HG03066 (cell line): Measurements from ENCODE around the gene MCF2L.

Source experiments
- ATAC-seq: cut with Tn5 transposase; IDR thresholded peaks from one replicate; pipeline ENCODE4 v1.9.1; 2021; ENCODE audit warnings: low read depth; ENCODE audit not compliant: unreplicated experiment

The MCF2L gene

DNA sequence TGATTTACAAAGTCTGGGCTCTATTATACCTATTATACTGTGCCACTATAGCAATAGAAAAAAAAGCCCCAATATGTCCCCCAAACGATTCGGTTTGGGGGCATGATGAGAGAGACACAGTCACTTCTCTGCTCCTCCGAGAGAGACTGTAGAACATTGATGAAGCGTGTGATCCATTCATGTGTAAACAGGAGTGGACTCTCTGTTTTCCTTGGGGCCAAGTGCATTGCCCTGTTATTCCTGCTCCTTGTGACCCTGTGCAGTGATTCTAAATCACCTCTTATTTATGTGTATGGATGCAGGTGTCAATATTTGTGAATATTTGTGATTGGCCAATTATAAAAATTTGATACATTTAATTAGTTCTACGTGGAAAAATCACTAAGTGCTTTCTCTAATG lies 170.6 kb downstream of the MCF2L start:
- ATAC-seq, result no peak

DNA sequence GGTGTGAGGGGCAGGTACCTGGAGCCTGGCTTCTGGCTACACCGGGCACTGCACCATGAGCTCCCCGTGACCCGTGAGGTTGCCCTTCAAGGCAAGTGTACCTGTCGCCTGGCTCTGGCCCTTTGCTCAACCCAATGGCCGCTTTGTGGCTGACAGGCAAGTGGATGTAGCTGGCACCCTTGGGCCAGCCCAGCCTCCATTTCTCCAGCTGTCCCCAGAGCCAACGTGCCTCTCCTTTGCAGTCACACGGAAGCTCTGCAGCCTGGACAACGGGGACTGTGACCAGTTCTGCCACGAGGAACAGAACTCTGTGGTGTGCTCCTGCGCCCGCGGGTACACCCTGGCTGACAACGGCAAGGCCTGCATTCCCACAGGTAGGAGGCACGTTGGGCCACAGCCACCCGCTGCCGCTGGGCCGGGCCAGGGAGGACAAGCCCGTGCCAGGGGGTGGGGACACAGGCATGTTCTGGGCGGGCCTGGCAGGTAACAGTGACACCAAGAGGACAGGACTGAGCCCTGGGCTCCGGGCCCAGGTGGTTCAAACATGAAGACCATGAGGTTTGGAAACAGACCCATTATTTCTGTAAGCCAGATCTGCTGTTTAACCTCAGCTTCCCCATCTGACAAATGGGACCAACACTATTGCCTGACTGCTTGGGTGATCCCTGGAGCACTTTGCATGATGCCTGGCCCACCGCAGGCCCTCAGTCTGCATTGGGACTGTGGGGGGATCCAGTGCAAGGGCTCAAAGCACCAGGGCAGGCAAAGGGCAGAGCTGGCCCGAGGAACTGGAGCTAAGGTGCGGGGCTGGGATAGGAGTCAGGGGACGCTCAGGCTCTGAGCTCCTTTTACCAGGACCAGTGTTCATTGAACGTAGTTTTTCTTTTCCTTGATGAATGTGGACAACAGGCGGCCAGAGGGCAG lies 171.9 kb downstream of the MCF2L start:
- ATAC-seq, result no peak

DNA sequence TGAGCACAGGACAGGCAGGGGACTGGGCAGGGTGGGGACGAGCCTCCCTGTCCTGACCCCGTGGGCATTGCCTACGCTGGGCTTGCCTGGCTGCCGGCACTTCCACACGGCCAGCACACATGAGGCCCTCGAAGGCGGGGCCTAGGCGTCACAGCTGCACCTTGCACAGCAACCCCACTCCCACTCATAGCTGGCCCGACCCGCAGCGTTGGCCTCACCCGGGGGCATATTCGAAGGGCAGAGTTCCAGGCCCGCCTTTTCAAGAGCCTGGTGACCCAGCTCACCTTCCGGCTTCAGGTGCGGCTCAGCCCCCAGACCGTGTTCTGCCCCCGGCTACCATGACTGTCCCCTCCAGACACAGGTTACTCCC lies 172.6 kb downstream of the MCF2L start:
- ATAC-seq, result no peak

DNA sequence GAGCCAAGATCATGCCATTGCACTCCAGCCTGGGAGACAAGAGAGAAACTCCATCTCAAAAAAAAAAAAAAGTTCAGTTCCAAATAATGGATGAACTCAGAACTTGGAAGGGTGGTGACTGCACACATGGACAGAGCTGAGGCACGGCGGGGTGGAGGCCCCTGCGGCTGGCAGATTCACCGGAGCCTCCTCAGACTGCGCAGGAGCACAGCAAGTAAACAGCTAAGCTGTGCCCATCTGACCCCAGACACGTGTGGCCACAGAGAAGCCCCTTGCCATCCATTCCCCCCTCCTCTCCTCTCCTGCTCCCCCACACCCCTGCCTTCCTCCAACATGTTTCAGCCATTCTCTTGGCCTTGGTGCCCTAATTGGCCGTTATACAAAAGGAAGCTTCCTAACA lies 173.9 kb downstream of the MCF2L start:
- no peak for ATAC-seq

- no peak for ATAC-seq
Observed at GRCh38 chr13:113143466-113144254, 174.6 kb downstream of the MCF2L start.

- no peak for ATAC-seq
Observed at GRCh38 chr13:113144255-113144629, 175.2 kb downstream of the MCF2L start.

GRCh38 chr13:113145496-113145895 lies 176.5 kb downstream of the MCF2L start:
- no peak for ATAC-seq

DNA sequence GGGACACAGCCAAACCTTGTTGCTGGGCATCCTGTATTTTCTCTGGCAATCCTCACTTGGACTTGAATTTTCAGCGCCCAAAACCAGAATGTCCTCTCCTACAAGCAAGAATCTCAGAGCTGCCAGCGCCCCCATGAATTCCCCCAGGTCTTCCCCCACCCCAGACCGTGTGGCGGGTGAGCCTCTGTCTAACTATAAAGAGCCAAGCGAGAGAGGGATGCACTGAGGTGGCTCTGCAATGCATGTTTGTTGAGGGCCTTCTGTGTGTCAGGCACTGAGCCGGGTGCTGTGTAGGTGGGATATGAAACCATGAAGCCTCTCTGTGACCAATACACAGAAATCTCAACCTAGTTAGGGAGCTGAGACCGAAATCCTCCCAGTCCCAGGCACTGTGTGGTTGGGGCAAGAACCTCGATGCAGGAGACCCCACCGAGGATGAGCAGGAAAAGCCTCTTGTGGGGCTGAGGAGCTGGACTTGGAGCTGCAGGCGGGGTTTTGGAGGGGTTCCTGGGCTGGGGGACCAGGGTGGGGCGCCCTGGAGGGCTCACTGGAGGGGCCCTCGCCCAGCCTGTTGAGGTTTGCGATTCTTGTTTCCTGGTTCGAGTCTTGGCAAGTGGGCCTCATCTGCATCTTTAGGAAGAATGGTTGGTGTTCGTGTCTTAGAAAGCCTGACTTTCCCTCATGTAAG lies 177.0 kb downstream of the MCF2L start:
- ATAC-seq, result no peak

DNA sequence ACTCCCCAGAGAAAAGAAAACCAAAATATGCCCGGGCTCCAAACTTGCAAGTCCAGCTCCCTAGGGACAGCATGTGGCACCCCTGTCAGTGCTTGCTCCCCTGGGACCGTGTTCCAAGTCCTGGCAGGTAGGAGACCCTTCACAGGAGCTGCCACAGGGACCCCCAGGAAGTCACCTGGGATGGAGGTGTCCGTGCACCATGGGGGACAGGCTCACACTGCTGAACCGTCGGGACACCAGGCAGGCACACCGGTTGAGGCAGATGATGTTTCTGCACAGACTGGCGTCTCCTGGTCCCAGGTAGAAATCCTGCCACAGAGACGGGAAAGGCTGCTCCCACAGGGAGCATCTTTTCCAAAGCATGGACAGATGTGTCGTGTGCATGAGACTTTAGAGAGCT lies 177.7 kb downstream of the MCF2L start:
- no peak for ATAC-seq

DNA sequence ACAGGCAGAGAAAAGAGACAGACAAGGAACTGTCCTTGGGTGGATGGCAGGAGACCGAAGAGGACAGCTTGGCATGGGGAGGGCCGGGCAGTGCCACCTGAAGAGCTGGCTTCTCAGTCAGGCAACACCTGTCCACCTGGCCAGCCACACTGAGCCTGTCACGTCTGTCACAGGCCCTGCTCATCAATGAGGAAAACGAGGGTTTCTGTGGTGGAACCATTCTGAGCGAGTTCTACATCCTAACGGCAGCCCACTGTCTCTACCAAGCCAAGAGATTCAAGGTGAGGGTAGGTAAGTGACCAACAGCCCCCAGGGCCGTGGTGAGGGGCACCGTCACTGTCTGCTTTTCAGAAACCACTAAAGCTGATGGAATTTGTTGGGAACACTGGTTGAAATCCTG lies 178.2 kb downstream of the MCF2L start:
- ATAC-seq, result no peak

DNA sequence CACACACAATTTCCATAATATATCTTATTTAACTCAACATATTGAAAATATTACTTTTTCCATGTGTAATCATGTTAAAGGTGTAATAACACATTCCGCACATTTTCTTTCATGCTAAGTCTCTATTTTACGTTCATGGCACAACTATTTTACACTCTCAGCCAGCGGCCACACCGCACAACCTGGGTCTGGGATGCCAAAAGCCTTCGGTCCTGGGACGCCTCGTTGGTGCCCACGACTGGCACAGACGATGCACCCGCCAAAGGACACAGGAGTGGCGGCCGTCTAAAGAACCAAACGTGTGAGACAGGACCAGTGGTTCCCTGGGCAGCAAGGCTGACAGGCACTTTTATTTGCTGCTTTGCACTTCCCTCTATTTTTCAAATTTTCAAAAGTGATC lies 179.4 kb downstream of the MCF2L start:
- no peak for ATAC-seq

DNA sequence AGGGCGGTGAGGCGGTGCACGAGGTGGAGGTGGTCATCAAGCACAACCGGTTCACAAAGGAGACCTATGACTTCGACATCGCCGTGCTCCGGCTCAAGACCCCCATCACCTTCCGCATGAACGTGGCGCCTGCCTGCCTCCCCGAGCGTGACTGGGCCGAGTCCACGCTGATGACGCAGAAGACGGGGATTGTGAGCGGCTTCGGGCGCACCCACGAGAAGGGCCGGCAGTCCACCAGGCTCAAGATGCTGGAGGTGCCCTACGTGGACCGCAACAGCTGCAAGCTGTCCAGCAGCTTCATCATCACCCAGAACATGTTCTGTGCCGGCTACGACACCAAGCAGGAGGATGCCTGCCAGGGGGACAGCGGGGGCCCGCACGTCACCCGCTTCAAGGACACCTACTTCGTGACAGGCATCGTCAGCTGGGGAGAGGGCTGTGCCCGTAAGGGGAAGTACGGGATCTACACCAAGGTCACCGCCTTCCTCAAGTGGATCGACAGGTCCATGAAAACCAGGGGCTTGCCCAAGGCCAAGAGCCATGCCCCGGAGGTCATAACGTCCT lies 180.0 kb downstream of the MCF2L start:
- no peak for ATAC-seq
